ENCODE results near the gene BCAR1.
"Not testable (repeated sequence)": the region's sequence is repeated elsewhere in the genome, so short reads cannot be mapped to it uniquely, and the experiment has no call there.

The BCAR1 gene

GRCh38 chr16:75271441-75272096, 20.1 kb upstream of the BCAR1 start:
- DNase-seq: no peak

GRCh38 chr16:75269358-75269757, 17.9 kb upstream of the BCAR1 start:
- DNase-seq: not testable (repeated sequence)

GRCh38 chr16:75267631-75268264, 16.3 kb upstream of the BCAR1 start:
- DNase-seq: no peak

- no peak for DNase-seq
These were observed 15.6 kb upstream of the BCAR1 start for GRCh38 chr16:75266738-75267630.

- no peak for DNase-seq
These were observed 14.7 kb upstream of the BCAR1 start for GRCh38 chr16:75265911-75266701.

GRCh38 chr16:75264999-75265910, 13.8 kb upstream of the BCAR1 start:
- no peak for DNase-seq

GRCh38 chr16:75264457-75264998, 13.1 kb upstream of the BCAR1 start:
- no peak for DNase-seq

GRCh38 chr16:75263963-75264445, 12.6 kb upstream of the BCAR1 start:
- no peak for DNase-seq

GRCh38 chr16:75263291-75263962, 12.0 kb upstream of the BCAR1 start:
- no peak for DNase-seq

- no peak for DNase-seq
These were observed 11.3 kb upstream of the BCAR1 start for GRCh38 chr16:75262800-75263127.

GRCh38 chr16:75262104-75262799, 10.8 kb upstream of the BCAR1 start:
- no peak for DNase-seq

GRCh38 chr16:75261590-75262078, 10.2 kb upstream of the BCAR1 start:
- no peak for DNase-seq

GRCh38 chr16:75260851-75261589, 9.6 kb upstream of the BCAR1 start:
- DNase-seq: no peak

- DNase-seq: no peak
These were observed 7.3 kb upstream of the BCAR1 start for GRCh38 chr16:75258807-75259141.

GRCh38 chr16:75257886-75258806, 6.7 kb upstream of the BCAR1 start:
- no peak for DNase-seq

- DNase-seq: no peak
These were observed 5.4 kb upstream of the BCAR1 start for GRCh38 chr16:75256696-75257343.

- no peak for DNase-seq
These were observed 4.7 kb upstream of the BCAR1 start for GRCh38 chr16:75256059-75256571.
